Ascending aorta (tissue), 2 donors: ENCODE measurements around the gene GSTO2. TPM values are rescaled to one million over a fixed set of nuclear protein-coding genes. Genes with fewer than 3 reads are reported as not detected.

ENCODE experiments used
- DNase-seq, 2 donors: peaks; one replicate each; pipeline ENCODE4 v3.0.0-alpha.2; 2019; ENCODE audit warnings: low spot score in 2 of 2
- H3K27ac ChIP-seq, 2 donors: fragments of 200-600 bp; sonication (generic); one replicate each; pipeline ENCODE4 v1.5.1; 2016 to 2017; ENCODE audit warnings: mild to moderate bottlenecking in 1 of 2
- H3K27me3 ChIP-seq: fragments of 200-600 bp; sonication (generic); one replicate; pipeline ENCODE4 v1.5.1; 2017
- H3K36me3 ChIP-seq, 2 donors: fragments of 200-600 bp; sonication (generic); one replicate each; pipeline ENCODE4 v1.5.1; 2016
- H3K4me1 ChIP-seq, 2 donors: fragments of 200-600 bp; sonication (generic); one replicate each; pipeline ENCODE4 v1.5.1; 2016 to 2017; ENCODE audit warnings: mild to moderate bottlenecking in 1 of 2
- H3K4me3 ChIP-seq, 2 donors: fragments of 200-600 bp; sonication (generic); one replicate each; pipeline ENCODE4 v1.5.1; 2016 to 2017; ENCODE audit warnings: mild to moderate bottlenecking in 1 of 2
- H3K9me3 ChIP-seq, 2 donors: fragments of 200-600 bp; sonication (generic); one replicate each; pipeline ENCODE4 v1.5.1; 2016
- CTCF ChIP-seq, 3 experiments: fragments of 200-600 bp in 2 of 3; fragments of 450-650 bp in 1 of 3; sonication (generic) in 2 of 3; IDR thresholded peaks; one replicate each; pipeline ENCODE4 v1.5.1; 2016 to 2019; ENCODE audit warnings: antibody characterized with exemption in 3 of 3, mild to moderate bottlenecking in 1 of 3, moderate library complexity in 1 of 3
- intact Hi-C: fragments of 100-400 bp; cut with DNase I; formaldehyde crosslinking; loops from one replicate; pipeline ENCODE4 v1.15.1; 2023
- total RNA-seq: library from RNA; depleted of rRNA; stranded (reverse); fragments of >200 nt; gene quantifications from one replicate; pipeline ENCODE4 v1.1.0, GENCODE V29; 2016

GSTO2 gene
- total RNA-seq, 1 donor from 2014 or later = not detected

- Histone ChIP-seq H3K9me3 (no peaks in the 10 kb centered on the region), H3K27ac (peak overlapping the region; percentile 53 to 60), H3K36me3 (peaks cover 20 to 52% of the 10 kb centered on the region in 2 donors), H3K4me1 (peaks cover 0 to 21% of the 10 kb centered on the region in 2 donors), H3K4me3 (no peak overlapping the region), H3K27me3 (no peaks in the 10 kb centered on the region)
- intact Hi-C loops = loop anchor here (10.0 kb wide), 1 partner anchor 355 kb away; no protein-coding TSS in a partner anchor
- TF ChIP-seq CTCF (IDR thresholded peaks at IDR 0.05) = no peak
- no peak for DNase-seq
Observed at GRCh38 chr10:104259999-104260774, 8.8 kb upstream of the GSTO2 start.

- Histone ChIP-seq H3K27ac (peak overlapping the region; percentile 53 to 60), H3K27me3 (no peaks in the 10 kb centered on the region), H3K4me1 (peaks cover 0 to 21% of the 10 kb centered on the region in 2 donors), H3K9me3 (no peaks in the 10 kb centered on the region), H3K36me3 (peaks cover 25 to 58% of the 10 kb centered on the region in 2 donors), H3K4me3 (no peak overlapping the region)
- DNase-seq = no peak
- no peak for TF ChIP-seq CTCF (IDR thresholded peaks at IDR 0.05)
- intact Hi-C loops = no loop called here
Observed at GRCh38 chr10:104260775-104261115, 8.2 kb upstream of the GSTO2 start.

- H3K4me3 ChIP-seq = no peak overlapping the region
- no peak for DNase-seq
- peaks cover 35 to 67% of the 10 kb centered on the region in 2 donors for H3K36me3 ChIP-seq
- H3K4me1 ChIP-seq = peaks cover 0 to 12% of the 10 kb centered on the region in 2 donors
- H3K27ac ChIP-seq = no peak overlapping the region
- H3K9me3 ChIP-seq = no peaks in the 10 kb centered on the region
- no peak for TF ChIP-seq CTCF (IDR thresholded peaks at IDR 0.05)
- intact Hi-C loops = no loop called here
- no peaks in the 10 kb centered on the region for H3K27me3 ChIP-seq
Observed at GRCh38 chr10:104262055-104262454, 6.9 kb upstream of the GSTO2 start.

- Histone ChIP-seq H3K27ac (no peak overlapping the region), H3K27me3 (no peaks in the 10 kb centered on the region), H3K4me3 (no peak overlapping the region), H3K36me3 (peaks cover 34 to 59% of the 10 kb centered on the region in 2 donors), H3K4me1 (peaks cover 0 to 17% of the 10 kb centered on the region in 2 donors), H3K9me3 (no peaks in the 10 kb centered on the region)
- no peak for DNase-seq
- no peak for TF ChIP-seq CTCF (IDR thresholded peaks at IDR 0.05)
- intact Hi-C loops = no loop called here
Observed at GRCh38 chr10:104264783-104265182, 4.2 kb upstream of the GSTO2 start.

GRCh38 chr10:104267721-104268404 lies 1.1 kb upstream of the GSTO2 start:
- Histone ChIP-seq H3K27me3 (no peaks in the 10 kb centered on the region), H3K4me3 (peak overlapping the region; percentile 97 to 98), H3K36me3 (peaks cover 19 to 33% of the 10 kb centered on the region in 2 donors), H3K4me1 (peaks cover 0 to 11% of the 10 kb centered on the region in 2 donors), H3K27ac (peak overlapping the region; percentile 91 to 97), H3K9me3 (no peaks in the 10 kb centered on the region)
- no peak for DNase-seq
- no peak for TF ChIP-seq CTCF (IDR thresholded peaks at IDR 0.05)
- intact Hi-C loops = loop anchor here (2.0 kb wide), 1 partner anchor 35 kb away; the partner anchor contains the start of gene CFAP43
